Activated CD4-positive, alpha-beta T cell treated with anti-CD3 and anti-CD28 coated beads for 24 hours (primary cell): Measurements from ENCODE around the gene TRIM41.
"Not testable (repeated sequence)": the region's sequence is repeated elsewhere in the genome, so short reads cannot be mapped to it uniquely, and the experiment has no call there.

Experiments used
- DNase-seq, 2 donors: peaks; one replicate each; pipeline ENCODE4 v3.0.0-alpha.2; 2020; ENCODE audit warnings: low read depth in 2 of 2

Gene TRIM41

GRCh38 chr5:181223058-181223728 is at the start of gene TRIM41:
TSS of gene TRIM41 (plus strand) at chr5:181223281. CDS start at chr5:181224000, 719 bp downstream.
- peak; percentile 96 for DNase-seq

- DNase-seq: peak; percentile 64 to 75
Observed at GRCh38 chr5:181173420-181174342, 49.4 kb upstream of the TRIM41 start.

GRCh38 chr5:181176254-181176952 is 46.7 kb upstream of the TRIM41 start:
- DNase-seq: no peak

GRCh38 chr5:181177559-181177958 is 45.5 kb upstream of the TRIM41 start:
- not testable (repeated sequence) for DNase-seq

GRCh38 chr5:181181650-181182565 is 41.2 kb upstream of the TRIM41 start:
- DNase-seq: no peak

- DNase-seq: no peak
Observed at GRCh38 chr5:181182651-181183050, 40.4 kb upstream of the TRIM41 start.

- DNase-seq: no peak
Observed at GRCh38 chr5:181184845-181185216, 38.2 kb upstream of the TRIM41 start.

- no peak for DNase-seq
Observed at GRCh38 chr5:181185560-181185959, 37.5 kb upstream of the TRIM41 start.

- no peak for DNase-seq
Observed at GRCh38 chr5:181186022-181186421, 37.1 kb upstream of the TRIM41 start.

GRCh38 chr5:181186986-181187499 is 36.0 kb upstream of the TRIM41 start:
- no peak for DNase-seq

- peak in 1 of 2 donors; percentile 71 for DNase-seq
Observed at GRCh38 chr5:181187500-181188213, 35.4 kb upstream of the TRIM41 start.

- DNase-seq: peak; percentile 64 to 76
Observed at GRCh38 chr5:181188700-181189362, 34.2 kb upstream of the TRIM41 start.

GRCh38 chr5:181189363-181189961 is 33.6 kb upstream of the TRIM41 start:
- DNase-seq: peak in 1 of 2 donors; percentile 46

- DNase-seq: no peak
Observed at GRCh38 chr5:181189962-181190710, 32.9 kb upstream of the TRIM41 start.

- no peak for DNase-seq
Observed at GRCh38 chr5:181190711-181191525, 32.2 kb upstream of the TRIM41 start.

GRCh38 chr5:181191526-181192336 is 31.4 kb upstream of the TRIM41 start:
- DNase-seq: peak; percentile 89 to 91
